K562 (cell line): ENCODE results near the gene CUL4B. TPM values are rescaled to one million over a fixed set of nuclear protein-coding genes. Genes with fewer than 3 reads are reported as not detected.

Experiments used
- SETDB1 ChIP-seq: IDR thresholded peaks from one replicate; pipeline ENCODE4 v1.6.1; 2012; ENCODE audit warnings: low read length, control low read depth, inconsistent platforms
- polyA plus RNA-seq, 8 experiments: library from polyadenylated mRNA; depleted of rRNA in 4 of 8; stranded (reverse) in 5 of 8; unstranded in 3 of 8; fragments of >200 nt; fragmentation: Nextera tagmentation in 2 of 8; fragmentation: Illumina TruSeq in 1 of 8; extraction: Ambion mirVana in 2 of 8; extraction: Trizol in 1 of 8; gene quantifications; 2 replicates each; pipeline versions ENCODE4 v1.2.1 to v1.2.3, GENCODE V29; 2011 to 2014; ENCODE audit warnings: inconsistent platforms in 1 of 8, missing spikeins in 1 of 8
- total RNA-seq, 7 experiments: library from RNA; depleted of rRNA in 6 of 7; stranded (reverse); fragments of >200 nt in 6 of 7; fragmentation: Illumina TruSeq in 2 of 7; extraction: Trizol in 2 of 7; gene quantifications; 2 replicates each; pipeline versions ENCODE4 v1.2.1 to v1.2.3, GENCODE V29; 2011 to 2021; ENCODE audit warnings: low replicate concordance in 1 of 7
- TF ChIP-seq, protein P1 (sequence below): fragments of 450-650 bp; IDR thresholded peaks from 2 replicates; pipeline ENCODE4 v1.6.1; 2016; ENCODE audit warnings: mild to moderate bottlenecking, moderate library complexity

Gene CUL4B
- total and polyA plus RNA-seq, 9 of the 15 experiments (the other 6 are each of a cell fraction or from before 2014, with no cell fraction given) = 15.0 to 41.7 (median 37.5) TPM

DNA sequence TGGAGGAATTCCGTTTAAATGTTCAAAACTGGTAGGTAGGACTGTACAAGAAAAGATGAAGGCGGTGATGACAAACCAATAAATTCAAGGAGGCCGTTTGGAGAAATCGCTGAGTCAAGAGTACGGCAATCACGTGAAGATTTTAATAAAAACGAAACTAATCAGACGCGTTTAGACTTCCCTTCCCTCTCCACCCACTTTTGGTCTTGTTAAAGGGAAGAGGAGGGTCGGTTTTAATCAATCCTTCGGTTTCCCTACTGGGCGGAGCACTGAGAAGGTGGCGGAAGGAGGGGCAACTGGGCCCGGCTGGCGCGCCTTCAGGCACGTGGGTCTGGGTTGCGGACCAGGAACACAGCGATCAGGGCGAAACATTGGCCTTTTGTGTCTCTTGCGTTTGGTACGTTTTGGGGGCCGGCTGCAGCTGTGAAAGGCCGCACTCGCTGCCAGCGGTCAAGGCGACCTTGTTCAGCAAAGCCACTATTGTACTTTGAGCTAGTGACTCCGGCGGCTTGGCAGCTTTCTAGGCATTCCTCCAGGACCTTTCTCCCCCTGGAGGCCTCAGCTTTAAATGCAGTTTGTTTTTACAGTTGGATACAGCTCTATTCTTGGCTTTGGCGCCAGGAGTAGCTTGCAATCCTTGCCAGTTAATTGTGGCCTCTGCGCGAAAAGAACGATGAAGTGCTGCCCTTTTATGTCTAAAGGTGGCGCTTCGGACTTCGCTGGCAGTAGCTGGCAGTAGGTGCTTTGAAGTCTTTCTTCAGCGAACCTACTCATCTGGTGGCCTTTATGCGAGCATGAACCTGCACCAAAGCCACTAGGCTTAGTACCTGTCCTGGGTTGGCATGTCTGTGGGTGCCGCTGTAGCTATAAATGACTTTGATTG, 74.9 kb downstream of the CUL4B start (continued):
- TF ChIP-seq, protein P1, sequence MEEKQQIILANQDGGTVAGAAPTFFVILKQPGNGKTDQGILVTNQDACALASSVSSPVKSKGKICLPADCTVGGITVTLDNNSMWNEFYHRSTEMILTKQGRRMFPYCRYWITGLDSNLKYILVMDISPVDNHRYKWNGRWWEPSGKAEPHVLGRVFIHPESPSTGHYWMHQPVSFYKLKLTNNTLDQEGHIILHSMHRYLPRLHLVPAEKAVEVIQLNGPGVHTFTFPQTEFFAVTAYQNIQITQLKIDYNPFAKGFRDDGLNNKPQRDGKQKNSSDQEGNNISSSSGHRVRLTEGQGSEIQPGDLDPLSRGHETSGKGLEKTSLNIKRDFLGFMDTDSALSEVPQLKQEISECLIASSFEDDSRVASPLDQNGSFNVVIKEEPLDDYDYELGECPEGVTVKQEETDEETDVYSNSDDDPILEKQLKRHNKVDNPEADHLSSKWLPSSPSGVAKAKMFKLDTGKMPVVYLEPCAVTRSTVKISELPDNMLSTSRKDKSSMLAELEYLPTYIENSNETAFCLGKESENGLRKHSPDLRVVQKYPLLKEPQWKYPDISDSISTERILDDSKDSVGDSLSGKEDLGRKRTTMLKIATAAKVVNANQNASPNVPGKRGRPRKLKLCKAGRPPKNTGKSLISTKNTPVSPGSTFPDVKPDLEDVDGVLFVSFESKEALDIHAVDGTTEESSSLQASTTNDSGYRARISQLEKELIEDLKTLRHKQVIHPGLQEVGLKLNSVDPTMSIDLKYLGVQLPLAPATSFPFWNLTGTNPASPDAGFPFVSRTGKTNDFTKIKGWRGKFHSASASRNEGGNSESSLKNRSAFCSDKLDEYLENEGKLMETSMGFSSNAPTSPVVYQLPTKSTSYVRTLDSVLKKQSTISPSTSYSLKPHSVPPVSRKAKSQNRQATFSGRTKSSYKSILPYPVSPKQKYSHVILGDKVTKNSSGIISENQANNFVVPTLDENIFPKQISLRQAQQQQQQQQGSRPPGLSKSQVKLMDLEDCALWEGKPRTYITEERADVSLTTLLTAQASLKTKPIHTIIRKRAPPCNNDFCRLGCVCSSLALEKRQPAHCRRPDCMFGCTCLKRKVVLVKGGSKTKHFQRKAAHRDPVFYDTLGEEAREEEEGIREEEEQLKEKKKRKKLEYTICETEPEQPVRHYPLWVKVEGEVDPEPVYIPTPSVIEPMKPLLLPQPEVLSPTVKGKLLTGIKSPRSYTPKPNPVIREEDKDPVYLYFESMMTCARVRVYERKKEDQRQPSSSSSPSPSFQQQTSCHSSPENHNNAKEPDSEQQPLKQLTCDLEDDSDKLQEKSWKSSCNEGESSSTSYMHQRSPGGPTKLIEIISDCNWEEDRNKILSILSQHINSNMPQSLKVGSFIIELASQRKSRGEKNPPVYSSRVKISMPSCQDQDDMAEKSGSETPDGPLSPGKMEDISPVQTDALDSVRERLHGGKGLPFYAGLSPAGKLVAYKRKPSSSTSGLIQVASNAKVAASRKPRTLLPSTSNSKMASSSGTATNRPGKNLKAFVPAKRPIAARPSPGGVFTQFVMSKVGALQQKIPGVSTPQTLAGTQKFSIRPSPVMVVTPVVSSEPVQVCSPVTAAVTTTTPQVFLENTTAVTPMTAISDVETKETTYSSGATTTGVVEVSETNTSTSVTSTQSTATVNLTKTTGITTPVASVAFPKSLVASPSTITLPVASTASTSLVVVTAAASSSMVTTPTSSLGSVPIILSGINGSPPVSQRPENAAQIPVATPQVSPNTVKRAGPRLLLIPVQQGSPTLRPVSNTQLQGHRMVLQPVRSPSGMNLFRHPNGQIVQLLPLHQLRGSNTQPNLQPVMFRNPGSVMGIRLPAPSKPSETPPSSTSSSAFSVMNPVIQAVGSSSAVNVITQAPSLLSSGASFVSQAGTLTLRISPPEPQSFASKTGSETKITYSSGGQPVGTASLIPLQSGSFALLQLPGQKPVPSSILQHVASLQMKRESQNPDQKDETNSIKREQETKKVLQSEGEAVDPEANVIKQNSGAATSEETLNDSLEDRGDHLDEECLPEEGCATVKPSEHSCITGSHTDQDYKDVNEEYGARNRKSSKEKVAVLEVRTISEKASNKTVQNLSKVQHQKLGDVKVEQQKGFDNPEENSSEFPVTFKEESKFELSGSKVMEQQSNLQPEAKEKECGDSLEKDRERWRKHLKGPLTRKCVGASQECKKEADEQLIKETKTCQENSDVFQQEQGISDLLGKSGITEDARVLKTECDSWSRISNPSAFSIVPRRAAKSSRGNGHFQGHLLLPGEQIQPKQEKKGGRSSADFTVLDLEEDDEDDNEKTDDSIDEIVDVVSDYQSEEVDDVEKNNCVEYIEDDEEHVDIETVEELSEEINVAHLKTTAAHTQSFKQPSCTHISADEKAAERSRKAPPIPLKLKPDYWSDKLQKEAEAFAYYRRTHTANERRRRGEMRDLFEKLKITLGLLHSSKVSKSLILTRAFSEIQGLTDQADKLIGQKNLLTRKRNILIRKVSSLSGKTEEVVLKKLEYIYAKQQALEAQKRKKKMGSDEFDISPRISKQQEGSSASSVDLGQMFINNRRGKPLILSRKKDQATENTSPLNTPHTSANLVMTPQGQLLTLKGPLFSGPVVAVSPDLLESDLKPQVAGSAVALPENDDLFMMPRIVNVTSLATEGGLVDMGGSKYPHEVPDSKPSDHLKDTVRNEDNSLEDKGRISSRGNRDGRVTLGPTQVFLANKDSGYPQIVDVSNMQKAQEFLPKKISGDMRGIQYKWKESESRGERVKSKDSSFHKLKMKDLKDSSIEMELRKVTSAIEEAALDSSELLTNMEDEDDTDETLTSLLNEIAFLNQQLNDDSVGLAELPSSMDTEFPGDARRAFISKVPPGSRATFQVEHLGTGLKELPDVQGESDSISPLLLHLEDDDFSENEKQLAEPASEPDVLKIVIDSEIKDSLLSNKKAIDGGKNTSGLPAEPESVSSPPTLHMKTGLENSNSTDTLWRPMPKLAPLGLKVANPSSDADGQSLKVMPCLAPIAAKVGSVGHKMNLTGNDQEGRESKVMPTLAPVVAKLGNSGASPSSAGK = peak; percentile 96
- TF ChIP-seq SETDB1 = no peak
